ENCODE measurements around the gene PPP2R2D.

- TF ChIP-seq POLR2A (IDR thresholded peaks at IDR 0.05; ENCODE audit: low read length) (no peak), GATA1 (IDR thresholded peaks at IDR 0.05; ENCODE audit: low read depth, low read length) (no peak)
These were observed 24.8 kb upstream of the PPP2R2D start for GRCh38 chr10:131876017-131876416.
